Loucy (cell line): ENCODE measurements around the gene CELA2B.
"Not testable (repeated sequence)": the region's sequence is repeated elsewhere in the genome, so short reads cannot be mapped to it uniquely, and the experiment has no call there.

Experiments used
- CTCF ChIP-seq: fragments of 200-600 bp; sonication (generic); conservative IDR thresholded peaks from 2 replicates; pipeline ENCODE4 v1.5.1; 2014; ENCODE audit warnings: mild to moderate bottlenecking, antibody characterized with exemption, low read length
- EZH2phosphoT487 ChIP-seq: fragments of 200-600 bp; IDR thresholded peaks from 2 replicates; pipeline ENCODE4 v1.6.1; 2018; ENCODE audit warnings: antibody characterized with exemption, mild to moderate bottlenecking, moderate library complexity, borderline replicate concordance

DNA sequence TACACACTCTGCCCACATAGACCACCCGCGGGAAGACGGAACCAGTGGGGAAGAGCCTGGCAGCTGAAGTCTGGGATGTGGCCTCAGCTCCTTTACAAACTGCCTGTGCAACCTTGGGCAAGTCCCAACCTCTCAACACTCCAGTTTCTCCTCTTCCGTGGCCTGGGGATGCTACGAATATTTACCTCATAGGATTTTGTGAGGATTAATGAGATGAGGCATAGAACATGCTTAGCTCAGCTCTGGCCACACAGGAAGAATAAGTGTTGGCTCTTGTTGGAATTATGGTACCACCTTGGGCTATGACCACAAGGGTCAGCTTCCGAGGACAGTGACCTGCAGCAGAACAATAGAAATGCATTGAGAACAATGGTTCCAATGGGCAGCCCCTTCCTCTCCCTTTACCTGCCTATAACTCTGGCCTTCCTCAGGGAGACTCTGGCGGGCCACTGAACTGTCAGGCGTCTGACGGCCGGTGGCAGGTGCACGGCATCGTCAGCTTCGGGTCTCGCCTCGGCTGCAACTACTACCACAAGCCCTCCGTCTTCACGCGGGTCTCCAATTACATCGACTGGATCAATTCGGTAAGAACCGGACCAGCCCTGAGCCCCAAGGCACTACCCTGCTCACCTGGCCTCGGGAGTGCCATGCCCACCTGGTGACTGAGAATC lies 8.8 kb upstream of the CELA2B start:
- not testable (repeated sequence) for TF ChIP-seq CTCF, EZH2phosphoT487
